HFFc6 (cell line): Measurements from ENCODE around the gene TBX6. TPM values are rescaled to one million over a fixed set of nuclear protein-coding genes. Genes with fewer than 3 reads are reported as not detected.

Source experiments
- DNase-seq: peaks from one replicate; pipeline ENCODE4 v3.0.0-alpha.2; 2018
- H3K27ac Mint-ChIP-seq: 2 replicates; pipeline ENCODE4 v1.8.0; 2020; ENCODE audit warnings: mild to moderate bottlenecking, mixed read lengths
- H3K27me3 Mint-ChIP-seq: 2 replicates; pipeline ENCODE4 v1.8.0; 2021; ENCODE audit warnings: mild to moderate bottlenecking, moderate library complexity, mixed read lengths; ENCODE audit not compliant: insufficient read depth
- H3K36me3 Mint-ChIP-seq: 2 replicates; pipeline ENCODE4 v1.8.0; 2021; ENCODE audit warnings: low read depth, mixed read lengths
- H3K4me1 Mint-ChIP-seq: 2 replicates; pipeline ENCODE4 v1.8.0; 2020; ENCODE audit warnings: low read depth, mixed read lengths
- H3K4me3 Mint-ChIP-seq: 2 replicates; pipeline ENCODE4 v1.8.0; 2020; ENCODE audit warnings: mild to moderate bottlenecking, moderate library complexity, mixed read lengths
- H3K9me3 Mint-ChIP-seq: 2 replicates; pipeline ENCODE4 v1.8.0; 2020; ENCODE audit warnings: mild to moderate bottlenecking, mixed read lengths
- CTCF ChIP-seq: fragments of 200-600 bp; sonication (generic); IDR thresholded peaks from 2 replicates; pipeline ENCODE4 v1.5.0; 2021; ENCODE audit warnings: antibody characterized with exemption, mild to moderate bottlenecking
- long read RNA-seq: library from polyadenylated mRNA; unstranded; transcript quantifications from one replicate; pipeline ENCODE4 v2.0.0, GENCODE V29; 2019
- total RNA-seq, 6 experiments: library from RNA; stranded (reverse); fragmentation: NEBNext Ultra II Directional; extraction: Animal tissue kit (Norgen Biotek cat#: 25700); gene quantifications; 2 replicates in 1 of 6; 3 replicates in 5 of 6; pipeline ENCODE4 v1.2.3, GENCODE V29; 2021

The TBX6 gene, protein sequence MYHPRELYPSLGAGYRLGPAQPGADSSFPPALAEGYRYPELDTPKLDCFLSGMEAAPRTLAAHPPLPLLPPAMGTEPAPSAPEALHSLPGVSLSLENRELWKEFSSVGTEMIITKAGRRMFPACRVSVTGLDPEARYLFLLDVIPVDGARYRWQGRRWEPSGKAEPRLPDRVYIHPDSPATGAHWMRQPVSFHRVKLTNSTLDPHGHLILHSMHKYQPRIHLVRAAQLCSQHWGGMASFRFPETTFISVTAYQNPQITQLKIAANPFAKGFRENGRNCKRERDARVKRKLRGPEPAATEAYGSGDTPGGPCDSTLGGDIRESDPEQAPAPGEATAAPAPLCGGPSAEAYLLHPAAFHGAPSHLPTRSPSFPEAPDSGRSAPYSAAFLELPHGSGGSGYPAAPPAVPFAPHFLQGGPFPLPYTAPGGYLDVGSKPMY
- total RNA-seq: under 1 TPM; 0.16 to 0.33 (median 0.26) TPM
- long read RNA-seq: 0 reads

DNA sequence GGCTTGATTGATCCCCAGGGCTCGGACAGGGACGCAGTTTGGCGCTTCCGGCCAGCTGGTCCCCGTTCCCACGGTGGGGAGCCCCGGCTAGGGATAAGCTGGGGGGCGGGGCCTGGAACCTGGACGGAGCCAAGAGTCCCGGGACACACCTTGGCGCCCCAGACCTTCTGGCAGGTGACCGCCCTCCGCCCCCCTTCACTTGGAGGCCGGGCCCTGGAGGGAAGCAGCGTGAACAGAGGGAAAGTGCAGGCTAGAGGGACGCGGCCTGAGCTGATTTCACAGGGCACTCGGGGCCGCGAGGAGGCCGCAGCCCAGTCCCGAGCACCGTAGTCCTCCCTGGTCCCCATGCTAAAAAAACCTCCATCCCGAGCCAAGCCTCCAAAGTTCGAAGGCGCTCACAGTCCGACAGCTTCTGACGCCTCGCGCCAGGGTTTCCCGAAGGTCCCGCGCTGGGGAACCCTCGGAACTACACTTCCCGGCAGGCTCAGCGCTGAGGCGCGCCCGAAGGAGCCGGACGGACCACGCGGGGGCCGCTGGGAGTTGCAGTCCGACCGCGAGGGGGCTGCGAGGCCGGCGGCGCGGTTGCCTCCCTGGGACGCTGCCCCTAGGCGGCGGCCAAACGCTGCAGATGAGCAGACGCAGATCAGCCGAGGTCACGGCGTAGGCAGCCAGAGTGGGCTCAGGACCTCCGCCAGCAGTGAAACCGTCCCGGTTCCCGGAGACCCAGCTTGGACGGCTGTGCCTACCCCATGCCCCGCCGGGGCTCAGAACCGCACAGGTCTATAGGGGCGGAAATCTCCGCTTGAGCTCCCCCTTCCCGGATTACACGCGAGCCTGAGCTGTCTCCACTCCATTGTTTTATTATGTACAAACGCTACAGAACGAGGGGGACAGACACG, at the start of gene TBX6:
TSS of gene TBX6 (minus strand) at position 451 of the 899 bp plus-strand sequence. CDS start 731 bp downstream, outside the sequence.
- peak within 1 kb of the TSS; percentile 90 for H3K27ac Mint-ChIP-seq
- peak within 1 kb of the TSS; percentile 88 for H3K4me3 Mint-ChIP-seq
- H3K36me3 Mint-ChIP-seq: peaks cover 10% of the 10 kb centered on the region

GRCh38 chr16:30139583-30140481, 48.1 kb upstream of the TBX6 start:
- Mint-ChIP-seq H3K27me3 (peaks cover 22% of the 10 kb centered on the region), H3K4me3 (no peak overlapping the region), H3K4me1 (no peaks in the 10 kb centered on the region; the same call in 1 of the 2 replicates), H3K36me3 (no peaks in the 10 kb centered on the region), H3K27ac (no peak overlapping the region), H3K9me3 (no peaks in the 10 kb centered on the region)
- no peak for DNase-seq
- no peak for TF ChIP-seq CTCF

More for the DNA sequence above, at the start of gene TBX6:
- TF ChIP-seq CTCF: peak; percentile 79
- peaks cover 48% of the 10 kb centered on the region for H3K4me1 Mint-ChIP-seq
- peaks cover 7% of the 10 kb centered on the region for H3K27me3 Mint-ChIP-seq
- H3K9me3 Mint-ChIP-seq: peaks cover 4% of the 10 kb centered on the region
- peak; percentile 90 for DNase-seq

DNA sequence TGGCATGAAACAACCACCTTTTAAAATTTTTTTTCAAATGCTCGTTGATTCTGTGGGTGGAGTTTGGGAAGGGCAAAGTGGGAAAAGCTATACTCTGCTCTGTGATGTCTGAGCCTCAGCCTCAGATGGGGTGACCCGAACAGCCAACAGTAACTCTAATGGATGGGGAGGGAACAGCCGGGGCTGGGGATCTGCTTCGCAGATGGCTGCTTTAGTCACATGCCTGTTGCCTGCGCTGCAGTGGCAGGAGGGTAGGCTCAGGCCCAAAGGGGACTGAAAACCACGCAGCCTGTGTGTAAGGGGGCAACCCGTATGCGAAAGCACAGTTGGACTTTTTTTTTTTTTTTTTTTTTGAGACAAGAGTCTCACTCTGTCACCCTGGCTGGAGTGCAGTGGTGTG, 46.2 kb upstream of the TBX6 start:
- no peak for DNase-seq
- no peaks in the 10 kb centered on the region; the same call in 1 of the 2 replicates for H3K4me1 Mint-ChIP-seq
- no peaks in the 10 kb centered on the region for H3K36me3 Mint-ChIP-seq
- no peak overlapping the region for H3K4me3 Mint-ChIP-seq
- no peaks in the 10 kb centered on the region for H3K9me3 Mint-ChIP-seq
- H3K27ac Mint-ChIP-seq: no peak overlapping the region
- H3K27me3 Mint-ChIP-seq: peaks cover 27% of the 10 kb centered on the region
- no peak for TF ChIP-seq CTCF

- H3K4me3 Mint-ChIP-seq: peak overlapping the region; percentile 17; the same call in 1 of the 2 replicates
- no peaks in the 10 kb centered on the region for H3K9me3 Mint-ChIP-seq
- H3K4me1 Mint-ChIP-seq: no peaks in the 10 kb centered on the region; the same call in 1 of the 2 replicates
- no peaks in the 10 kb centered on the region for H3K36me3 Mint-ChIP-seq
- no peak for TF ChIP-seq CTCF
- peaks cover 29% of the 10 kb centered on the region for H3K27me3 Mint-ChIP-seq
- H3K27ac Mint-ChIP-seq: no peak overlapping the region
- DNase-seq: no peak
These were observed 45.4 kb upstream of the TBX6 start for GRCh38 chr16:30136971-30137605.
